AG04449 (cell line): ENCODE data around the gene FAM13C.

Experiments used
- CTCF ChIA-PET: fragments of 350-600 bp; formaldehyde crosslinking; extraction: SDS; loops from one replicate; lab custom pipeline; 2021; ENCODE audit warnings: antibody characterized with exemption; lab: Yijun Ruan, JAX
- POLR2A ChIA-PET: fragments of 400-600, 350-600 bp; formaldehyde crosslinking; extraction: SDS; loops from one replicate; lab custom pipeline; 2020; ENCODE audit warnings: antibody characterized with exemption, inconsistent platforms; lab: Yijun Ruan, JAX
- DNase-seq: peaks from one replicate; pipeline ENCODE4 v3.0.0-alpha.2; 2010; ENCODE audit warnings: low read depth, low spot score
- H3K4me3 ChIP-seq: 2 replicates; pipeline ENCODE4 v1.5.1; 2011; ENCODE audit warnings: low read depth, mild to moderate bottlenecking, control low read depth, low read length
- TF ChIP-seq, protein P1 (sequence below): IDR thresholded peaks from one replicate; pipeline ENCODE4 v1.5.1; 2011; ENCODE audit warnings: mild to moderate bottlenecking, moderate library complexity, low read length, control low read depth, inconsistent platforms; ENCODE audit not compliant: insufficient read depth; ENCODE audit errors: missing control alignments

The FAM13C gene

DNA sequence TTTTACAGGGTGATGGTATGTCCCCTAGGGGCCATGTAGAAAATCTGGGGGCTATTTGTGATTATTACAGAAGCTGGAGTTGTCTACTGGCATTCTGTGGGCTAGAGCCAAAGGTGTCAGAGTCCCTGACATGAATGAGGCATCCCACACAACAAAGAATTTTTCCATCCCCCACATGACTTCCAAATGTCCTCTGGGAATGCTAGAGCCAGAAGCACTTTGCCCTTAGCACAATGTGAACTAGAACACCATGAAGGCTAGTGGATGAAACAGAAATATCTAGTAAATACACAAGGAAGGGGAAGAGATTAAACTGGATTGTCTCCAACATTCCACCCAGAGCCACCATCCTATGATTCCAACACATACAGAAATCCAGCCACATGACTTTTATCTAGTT is 46.9 kb downstream of the FAM13C start:
- TF ChIP-seq, protein P1, sequence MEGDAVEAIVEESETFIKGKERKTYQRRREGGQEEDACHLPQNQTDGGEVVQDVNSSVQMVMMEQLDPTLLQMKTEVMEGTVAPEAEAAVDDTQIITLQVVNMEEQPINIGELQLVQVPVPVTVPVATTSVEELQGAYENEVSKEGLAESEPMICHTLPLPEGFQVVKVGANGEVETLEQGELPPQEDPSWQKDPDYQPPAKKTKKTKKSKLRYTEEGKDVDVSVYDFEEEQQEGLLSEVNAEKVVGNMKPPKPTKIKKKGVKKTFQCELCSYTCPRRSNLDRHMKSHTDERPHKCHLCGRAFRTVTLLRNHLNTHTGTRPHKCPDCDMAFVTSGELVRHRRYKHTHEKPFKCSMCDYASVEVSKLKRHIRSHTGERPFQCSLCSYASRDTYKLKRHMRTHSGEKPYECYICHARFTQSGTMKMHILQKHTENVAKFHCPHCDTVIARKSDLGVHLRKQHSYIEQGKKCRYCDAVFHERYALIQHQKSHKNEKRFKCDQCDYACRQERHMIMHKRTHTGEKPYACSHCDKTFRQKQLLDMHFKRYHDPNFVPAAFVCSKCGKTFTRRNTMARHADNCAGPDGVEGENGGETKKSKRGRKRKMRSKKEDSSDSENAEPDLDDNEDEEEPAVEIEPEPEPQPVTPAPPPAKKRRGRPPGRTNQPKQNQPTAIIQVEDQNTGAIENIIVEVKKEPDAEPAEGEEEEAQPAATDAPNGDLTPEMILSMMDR = no peak
- ChIA-PET POLR2A (no interaction called here), CTCF (no interaction called here)

DNA sequence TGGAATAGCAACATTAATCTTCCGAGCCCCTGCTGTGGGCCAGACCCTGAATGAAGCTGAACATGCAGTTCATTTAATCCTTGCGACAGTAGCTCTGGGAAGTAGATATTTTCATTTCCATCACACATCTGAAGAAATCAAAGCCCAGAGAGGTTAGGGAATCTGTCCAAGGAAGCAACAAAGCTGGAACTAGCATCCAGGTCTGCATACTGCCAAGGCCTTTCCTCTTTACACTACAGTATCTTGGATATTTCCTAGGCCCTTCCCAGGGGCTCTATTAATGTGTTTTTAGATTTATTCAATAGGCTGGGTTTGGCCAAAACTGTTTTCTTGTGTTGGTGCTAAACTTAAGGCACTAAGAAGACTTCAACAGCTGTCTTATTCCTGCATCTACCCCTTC is 48.1 kb downstream of the FAM13C start:
- no peak overlapping the region for H3K4me3 ChIP-seq
- DNase-seq = no peak
- TF ChIP-seq, protein P1 = no peak
- POLR2A ChIA-PET = no interaction called here
- CTCF ChIA-PET = no interaction called here

More for the DNA sequence above, 46.9 kb downstream of the FAM13C start:
- no peak overlapping the region for H3K4me3 ChIP-seq
- DNase-seq = no peak

DNA sequence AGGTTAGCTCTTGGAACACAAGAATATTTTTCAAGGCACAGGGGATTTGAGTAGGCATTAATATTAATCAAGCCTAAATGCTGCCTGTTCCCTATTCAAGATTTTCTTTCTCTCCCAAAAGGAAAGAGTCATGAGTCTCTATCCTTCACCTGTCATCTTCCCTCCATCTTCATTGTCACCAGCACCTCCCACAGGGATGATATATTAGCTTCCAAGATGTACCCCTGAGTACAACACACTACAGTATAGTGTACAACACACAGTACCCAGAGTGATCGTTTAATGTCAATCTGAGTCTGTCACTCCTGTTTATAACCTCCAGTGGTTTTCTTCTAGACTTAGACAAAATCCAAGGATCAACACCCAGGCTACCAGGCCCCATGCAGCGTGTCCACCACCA is 50.1 kb downstream of the FAM13C start:
- CTCF ChIA-PET = no interaction called here
- no peak overlapping the region for H3K4me3 ChIP-seq
- POLR2A ChIA-PET = no interaction called here
- TF ChIP-seq, protein P1 = no peak
- no peak for DNase-seq

DNA sequence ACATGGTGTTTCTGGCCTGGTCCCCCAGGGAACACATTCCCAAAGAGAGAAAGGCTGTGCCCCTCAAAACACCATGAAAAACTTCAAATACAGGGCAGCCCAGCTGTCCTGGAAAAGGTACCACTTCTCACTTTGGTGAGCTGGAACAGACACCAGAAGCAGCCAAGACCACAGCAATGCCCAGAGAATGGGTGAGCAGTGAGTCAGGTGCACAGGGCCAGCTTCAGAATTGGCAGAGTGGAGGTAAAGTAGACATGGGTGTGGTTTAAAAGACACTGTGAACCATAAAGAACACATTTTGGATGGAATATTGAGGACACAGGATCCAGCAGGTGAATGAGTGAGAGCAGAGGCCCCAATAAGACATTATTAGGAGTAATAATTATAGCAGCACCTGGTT is 51.3 kb downstream of the FAM13C start:
- CTCF ChIA-PET = no interaction called here
- TF ChIP-seq, protein P1 = no peak
- POLR2A ChIA-PET = no interaction called here
- no peak overlapping the region for H3K4me3 ChIP-seq
- DNase-seq = no peak

DNA sequence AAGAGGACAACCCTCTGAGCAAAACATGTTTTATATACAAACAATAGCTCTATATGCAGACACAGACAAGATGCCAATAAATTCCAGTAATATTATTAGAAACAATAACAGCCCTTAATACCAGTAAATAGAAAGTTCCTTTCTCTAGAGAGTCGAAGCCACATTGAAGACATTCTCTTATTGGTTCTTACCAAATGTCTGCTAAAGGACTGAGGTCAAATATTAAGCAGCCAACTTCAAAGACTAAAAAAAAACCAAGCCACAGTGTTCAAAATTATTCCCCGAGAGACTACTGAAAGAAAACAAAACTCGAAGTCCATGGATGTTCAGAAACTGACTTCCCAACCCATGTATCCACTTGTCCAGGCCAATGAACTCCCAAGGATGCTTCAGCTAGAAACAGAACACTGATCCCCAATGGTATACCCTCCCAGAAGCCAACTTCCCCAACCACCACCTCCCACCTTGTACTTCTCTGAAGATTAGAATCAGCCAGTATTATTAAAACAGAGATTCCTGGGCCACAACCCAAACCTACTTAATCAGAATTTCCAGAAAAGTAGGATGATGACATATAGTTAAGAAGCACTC is 51.9 kb downstream of the FAM13C start:
- ChIA-PET POLR2A (no interaction called here), CTCF (no interaction called here)
- TF ChIP-seq, protein P1 = no peak
- no peak overlapping the region for H3K4me3 ChIP-seq
- DNase-seq = no peak

DNA sequence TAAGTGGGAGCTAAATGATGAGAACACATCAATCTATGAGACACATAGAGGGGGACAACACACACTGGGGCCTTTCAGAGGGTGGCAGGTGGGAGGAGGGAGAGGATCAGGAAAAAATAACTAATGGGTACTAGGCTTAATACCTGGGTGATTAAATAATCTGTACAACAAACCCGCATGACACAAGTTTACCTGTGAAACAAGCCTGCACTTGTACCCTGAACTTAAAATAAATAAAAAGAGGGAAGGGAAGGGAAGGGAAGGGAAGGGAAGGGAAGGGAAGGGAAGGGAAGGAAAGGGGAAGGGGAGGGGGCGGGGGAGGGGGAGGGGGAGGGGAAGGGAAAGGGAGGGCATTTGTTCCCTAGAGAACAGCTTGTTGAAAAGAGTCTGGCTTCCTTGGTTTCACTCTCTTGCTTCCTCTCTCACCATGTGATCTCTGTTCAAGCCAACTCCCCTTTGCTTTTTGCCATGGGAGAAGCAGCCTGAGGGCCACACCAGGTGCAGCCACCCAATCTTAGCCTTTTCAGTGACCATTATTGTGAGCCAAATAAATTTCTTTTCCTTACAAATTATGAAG is 57.7 kb downstream of the FAM13C start:
- no peak for DNase-seq
- ChIA-PET CTCF (no interaction called here), POLR2A (no interaction called here)
- TF ChIP-seq, protein P1 = no peak
- no peak overlapping the region for H3K4me3 ChIP-seq
